Heart left ventricle (tissue), 16 donors: ENCODE data around the gene ZNF776. TPM values are rescaled to one million over a fixed set of nuclear protein-coding genes. Genes with fewer than 3 reads are reported as not detected.
A peak's percentile ranks its signal among the peaks of the same experiment; 100 is the strongest.

Source experiments
- ATAC-seq, 4 donors: fragments of 200-7000 bp; cut with Tn5 transposase; one replicate each; pipeline ENCODE4 v1.9.1; 2020 to 2022; ENCODE audit warnings: moderate library complexity in 4 of 4, mild to moderate bottlenecking in 3 of 4, moderate number of reproducible peaks in 1 of 4
- DNase-seq, 5 donors: peaks; one replicate each; pipeline ENCODE4 v3.0.0-alpha.2; 2020
- H3K27ac ChIP-seq, 12 donors: fragments of 200-600 bp; sonication (generic) in 4 of 12; one replicate each; pipeline versions ENCODE4 v1.5.0 to v1.8.0; 2016 to 2022; ENCODE audit warnings: mild to moderate bottlenecking in 2 of 12
- H3K27me3 ChIP-seq, 9 donors: fragments of 200-600 bp; sonication (generic) in 2 of 9; one replicate each; pipeline versions ENCODE4 v1.5.1 to v1.8.0; 2016 to 2022; ENCODE audit warnings: mild to moderate bottlenecking in 3 of 9
- H3K36me3 ChIP-seq, 9 donors: fragments of 200-600 bp; sonication (generic) in 2 of 9; one replicate each; pipeline versions ENCODE4 v1.5.0 to v1.8.0; 2018 to 2022; ENCODE audit warnings: mild to moderate bottlenecking in 2 of 9
- H3K4me1 ChIP-seq, 12 donors: fragments of 200-600 bp; sonication (generic) in 4 of 12; one replicate each; pipeline versions ENCODE4 v1.5.0 to v1.8.0; 2016 to 2022; ENCODE audit warnings: mild to moderate bottlenecking in 3 of 12
- H3K4me3 ChIP-seq, 12 donors: fragments of 200-600 bp; sonication (generic) in 4 of 12; one replicate each; pipeline versions ENCODE4 v1.5.0 to v1.8.0; 2017 to 2022; ENCODE audit warnings: mild to moderate bottlenecking in 9 of 12, moderate library complexity in 4 of 12
- H3K9me3 ChIP-seq, 12 donors: fragments of 200-600 bp; sonication (generic) in 4 of 12; one replicate each; pipeline versions ENCODE4 v1.5.0 to v1.8.0; 2016 to 2022; ENCODE audit warnings: mild to moderate bottlenecking in 1 of 12
- POLR2A ChIP-seq, 2 donors: fragments of 450-650 bp; IDR thresholded peaks; one replicate each; pipeline ENCODE4 v1.6.1; 2017; ENCODE audit warnings: antibody characterized with exemption in 2 of 2, mild to moderate bottlenecking in 2 of 2, moderate library complexity in 2 of 2
- WGBS, 4 donors: extraction: QIAGEN DNeasy Blood & Tissue Kit in 2 of 4; methylation state at CpG; one replicate each; pipeline versions ENCODE4 v1.1.5 to v1.1.7; 2013 to 2018; 5-methylcytosine and 5-hydroxymethylcytosine counted together
- intact Hi-C, 10 donors: fragments of 100-400 bp; cut with DNase I; formaldehyde crosslinking; loops; one replicate each; pipeline versions ENCODE4 v1.11.1 to v1.14.2; 2022
- polyA plus RNA-seq, 2 donors: library from polyadenylated mRNA; stranded (reverse); fragments of 200-250 nt; gene quantifications; one replicate each; pipeline ENCODE4 v1.2.3, GENCODE V29; 2013
- total RNA-seq, 9 donors: library from RNA; depleted of rRNA in 2 of 9; stranded (reverse); fragments of >200 nt in 2 of 9; fragmentation: NEBNext Ultra II Directional in 3 of 9; extraction: Animal tissue kit (Norgen Biotek cat#: 25700) in 3 of 9; gene quantifications; one replicate each; pipeline versions ENCODE4 v1.1.0 to v1.2.4, GENCODE V29; 2016 to 2023
- TF ChIP-seq, protein P1 (sequence below), 12 donors: fragments of 200-600 bp; sonication (generic) in 4 of 12; IDR thresholded peaks; one replicate each; pipeline versions ENCODE4 v1.5.0 to v1.8.0; 2018 to 2022; ENCODE audit warnings: antibody characterized with exemption in 12 of 12, mild to moderate bottlenecking in 5 of 12
- donor health status: ischemic (EF 13 %, LVEDD 7.1; RV severe dilation, severe dysfunction).
- donor health status: healthy with polysubstance abuse.
- donor health status: DM: no; HTN: yes; CAD: no.
- donor health status: DM: no; HTN: no; CAD: no.
- donor health status: ischemic (EF 25% LVEDD 6.9; RV normal size, moderate dysfunction).
- donor health status: ischemic (EF 25% LVEDD 5.7; RV mildly dilated, moderate dysfunction).
- donor health status: healthy.
- donor health status: DM: yes; HTN: yes; CAD: no.
- donor health status: ischemic (EF 35%, LVEDD 5.7; RV mildly dilated, moderate dysfunction).
- donor health status: nonischemic (EF 11% LVEDD 7.7; RV severe dilation, severe dysfunction).
- donor health status: DM: yes; HTN: yes; CAD: no.
- donor health status: PGD.
- donor health status: ischemic (EF 29% LVEDD 5.4; RV normal size, mild dysfunction).
- donor health status: nonischemic (EF 23%, LVEDD 6.1; RV moderate dilation, normal function).

ZNF776 gene
- total and polyA plus RNA-seq, 11 donors: 4.8 to 17.3 (median 12.8) TPM

DNA sequence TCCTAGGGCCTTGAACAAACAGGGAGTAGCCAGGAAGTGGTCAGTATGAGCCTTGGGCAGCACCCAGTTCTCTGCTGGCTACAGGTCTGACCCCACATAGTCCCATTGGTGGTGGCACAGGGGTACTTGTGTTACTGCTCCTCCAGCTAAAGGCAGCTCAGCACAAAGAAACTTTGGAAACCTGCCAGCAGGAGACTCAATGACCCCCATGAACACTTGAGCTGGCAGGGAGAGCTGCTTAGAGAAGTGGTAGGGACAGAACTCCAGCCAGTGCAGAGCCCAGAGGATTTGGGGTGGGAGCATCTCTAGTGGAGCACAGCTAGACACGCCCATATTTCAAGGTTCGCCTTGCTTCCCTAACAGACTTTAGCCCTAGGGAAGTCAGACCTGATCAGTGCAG is 12.5 kb downstream of the ZNF776 start:
- 94 to 100% (median 99%) methylated on average over 2 of the region's 2 CpGs for WGBS, 4 donors
- Histone ChIP-seq H3K9me3 (peaks cover 0 to 71% (median 22%) of the 10 kb centered on the region in 12 donors), H3K4me1 (no peaks in the 10 kb centered on the region), H3K4me3 (no peak overlapping the region), H3K36me3 (peaks cover 0 to 96% (median 85%) of the 10 kb centered on the region in 9 donors), H3K27me3 (no peaks in the 10 kb centered on the region), H3K27ac (no peak overlapping the region)
- intact Hi-C loops: no loop called here
- TF ChIP-seq POLR2A (IDR thresholded peaks at IDR 0.05): no peak
- TF ChIP-seq, protein P1, sequence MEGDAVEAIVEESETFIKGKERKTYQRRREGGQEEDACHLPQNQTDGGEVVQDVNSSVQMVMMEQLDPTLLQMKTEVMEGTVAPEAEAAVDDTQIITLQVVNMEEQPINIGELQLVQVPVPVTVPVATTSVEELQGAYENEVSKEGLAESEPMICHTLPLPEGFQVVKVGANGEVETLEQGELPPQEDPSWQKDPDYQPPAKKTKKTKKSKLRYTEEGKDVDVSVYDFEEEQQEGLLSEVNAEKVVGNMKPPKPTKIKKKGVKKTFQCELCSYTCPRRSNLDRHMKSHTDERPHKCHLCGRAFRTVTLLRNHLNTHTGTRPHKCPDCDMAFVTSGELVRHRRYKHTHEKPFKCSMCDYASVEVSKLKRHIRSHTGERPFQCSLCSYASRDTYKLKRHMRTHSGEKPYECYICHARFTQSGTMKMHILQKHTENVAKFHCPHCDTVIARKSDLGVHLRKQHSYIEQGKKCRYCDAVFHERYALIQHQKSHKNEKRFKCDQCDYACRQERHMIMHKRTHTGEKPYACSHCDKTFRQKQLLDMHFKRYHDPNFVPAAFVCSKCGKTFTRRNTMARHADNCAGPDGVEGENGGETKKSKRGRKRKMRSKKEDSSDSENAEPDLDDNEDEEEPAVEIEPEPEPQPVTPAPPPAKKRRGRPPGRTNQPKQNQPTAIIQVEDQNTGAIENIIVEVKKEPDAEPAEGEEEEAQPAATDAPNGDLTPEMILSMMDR (IDR thresholded peaks at IDR 0.05): no peak
- DNase-seq (no peak), ATAC-seq (no peak)

DNA sequence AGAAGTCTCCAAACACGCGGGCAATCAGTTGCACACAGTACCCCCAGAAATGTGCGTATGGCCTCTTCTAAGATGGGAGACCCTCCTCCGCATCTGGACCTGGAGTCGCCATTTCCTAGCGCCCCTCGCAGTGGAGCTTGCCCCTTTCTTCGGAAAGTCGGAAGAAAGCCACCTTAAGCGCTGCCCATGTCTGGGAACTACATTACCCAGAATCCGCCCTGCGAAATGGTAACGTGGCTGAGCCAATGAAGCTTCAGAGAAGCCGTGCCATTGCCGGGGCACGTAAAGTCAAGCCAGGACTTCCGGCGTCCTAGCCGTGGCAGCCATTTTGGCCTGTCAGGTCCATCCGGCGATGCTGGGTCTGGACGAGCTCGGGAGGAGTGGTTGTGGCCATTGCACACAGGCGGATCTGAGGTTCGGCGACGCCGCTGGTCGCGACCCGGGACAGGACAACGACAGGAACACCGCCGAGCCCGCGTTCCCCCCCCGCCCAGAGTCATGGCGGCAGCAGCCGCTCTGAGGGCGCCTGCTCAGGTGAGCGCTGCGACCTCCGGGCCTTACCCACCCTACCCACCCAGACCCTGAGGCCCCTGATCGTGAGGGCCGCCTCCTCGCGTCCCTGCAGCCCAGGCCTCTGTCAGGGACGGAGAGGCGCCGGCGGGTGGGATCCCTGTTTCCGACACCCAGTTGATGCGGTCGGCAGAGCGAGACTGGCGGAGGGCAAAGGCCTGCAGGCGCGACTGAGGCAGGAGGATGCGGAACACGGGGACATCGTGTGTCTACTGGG is 22.9 kb downstream of the ZNF776 start, which contains the start of gene ZNF586:
Gene ZNF586, plus strand, starts transcription at position 332 of the 787 bp plus-strand sequence. Its CDS starts 167 bp downstream, at position 499.
- TF ChIP-seq POLR2A (IDR thresholded peaks at IDR 0.05): peak in 1 of 2 donors; percentile 70
- TF ChIP-seq, protein P1 (IDR thresholded peaks at IDR 0.05): no peak
- H3K4me3 ChIP-seq: peak within 1 kb of the TSS; percentile 71 to 97 (median 84)
- ATAC-seq (peak; percentile 94 to 99 (median 98)), DNase-seq (peak; percentile 91 to 95 (median 93))
- peaks cover 5 to 42% (median 19%) of the 10 kb centered on the region in 12 donors for H3K4me1 ChIP-seq
- peaks cover 0 to 43% (median 18%) of the 10 kb centered on the region in 9 donors for H3K36me3 ChIP-seq
- no peaks in the 10 kb centered on the region for H3K27me3 ChIP-seq
- peak within 1 kb of the TSS; percentile 55 to 92 (median 86) for H3K27ac ChIP-seq
- peaks cover 0 to 40% (median 2%) of the 10 kb centered on the region in 12 donors for H3K9me3 ChIP-seq
- intact Hi-C loops: no loop called here
- 2 to 5% (median 3%) methylated on average over 33 to 61 of the region's 61 CpGs for WGBS, 4 donors

DNA sequence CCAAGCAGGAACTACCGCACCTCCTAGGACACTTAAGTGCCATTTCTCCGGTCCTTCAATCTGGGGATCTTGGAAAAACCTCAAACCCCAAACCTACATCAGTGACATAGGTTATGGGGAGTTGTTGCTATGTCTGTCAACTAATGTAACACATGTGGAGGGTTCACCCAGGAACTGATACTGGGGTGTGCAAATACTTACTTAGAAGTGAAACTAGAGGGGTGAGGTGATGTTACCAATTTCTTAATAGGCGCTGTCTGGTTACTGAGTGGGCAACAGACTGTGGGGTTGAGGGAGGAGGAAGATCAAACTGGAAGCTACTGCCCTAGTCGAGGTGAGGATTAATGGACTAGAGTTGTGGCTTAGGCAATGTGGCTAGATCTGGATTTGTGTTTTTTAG is 24.8 kb downstream of the ZNF776 start:
- Histone ChIP-seq H3K36me3 (peaks cover 0 to 54% (median 22%) of the 10 kb centered on the region in 9 donors), H3K27ac (no peak overlapping the region), H3K4me3 (peak overlapping the region in 3 of 12 donors; percentile 86 to 97 (median 91)), H3K4me1 (peaks cover 5 to 42% (median 19%) of the 10 kb centered on the region in 12 donors), H3K9me3 (peaks cover 0 to 54% (median 3%) of the 10 kb centered on the region in 12 donors), H3K27me3 (no peaks in the 10 kb centered on the region)
- WGBS, 4 donors: 93 to 99% (median 95%) methylated on average over 4 of the region's 4 CpGs
- ATAC-seq (no peak), DNase-seq (no peak)
- TF ChIP-seq, protein P1 (IDR thresholded peaks at IDR 0.05): no peak
- TF ChIP-seq POLR2A (IDR thresholded peaks at IDR 0.05): no peak
- intact Hi-C loops: no loop called here

DNA sequence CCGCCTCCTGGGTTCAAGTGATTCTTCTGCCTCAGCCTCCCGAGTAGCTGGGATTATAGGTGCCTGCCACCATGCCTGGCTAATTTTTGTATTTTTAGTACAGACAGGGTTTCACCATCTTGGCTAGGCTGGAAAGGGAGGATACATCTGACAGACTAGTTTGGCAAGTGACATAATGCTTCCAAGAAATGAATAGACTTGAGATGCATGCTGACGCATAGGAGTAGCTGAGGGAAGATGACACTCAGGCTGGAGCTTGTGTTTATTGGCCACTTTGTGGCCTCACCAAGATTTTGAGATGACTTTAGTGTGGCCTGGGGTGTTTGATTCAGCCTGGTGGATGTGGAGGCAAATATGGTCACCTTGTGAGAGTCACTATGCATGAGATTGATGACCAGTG is 26.9 kb downstream of the ZNF776 start:
- H3K36me3 ChIP-seq: peaks cover 0 to 74% (median 43%) of the 10 kb centered on the region in 9 donors
- 92 to 97% (median 94%) methylated on average over 3 of the region's 3 CpGs for WGBS, 4 donors
- H3K27ac ChIP-seq: no peak overlapping the region
- intact Hi-C loops: no loop called here
- no peak overlapping the region for H3K4me3 ChIP-seq
- ATAC-seq (no peak), DNase-seq (no peak)
- peaks cover 5 to 46% (median 19%) of the 10 kb centered on the region in 12 donors for H3K4me1 ChIP-seq
- H3K27me3 ChIP-seq: no peaks in the 10 kb centered on the region
- TF ChIP-seq, protein P1 (IDR thresholded peaks at IDR 0.05): no peak
- TF ChIP-seq POLR2A (IDR thresholded peaks at IDR 0.05): no peak
- peaks cover 0 to 75% (median 14%) of the 10 kb centered on the region in 12 donors for H3K9me3 ChIP-seq
